HG03342 (cell line): ENCODE results near the gene RARS1.

ENCODE experiments used
- ATAC-seq: cut with Tn5 transposase; IDR thresholded peaks from one replicate; pipeline ENCODE4 v1.9.1; 2021; ENCODE audit warnings: mild to moderate bottlenecking, moderate library complexity; ENCODE audit not compliant: unreplicated experiment

RARS1 gene

GRCh38 chr5:168486136-168486879 lies at the start of gene RARS1:
Gene RARS1, plus strand, starts transcription at chr5:168486471. Its CDS starts 28 bp downstream, at chr5:168486499.
- ATAC-seq: peak; percentile 83

- no peak for ATAC-seq
Measured at GRCh38 chr5:168438349-168438748, 47.9 kb upstream of the RARS1 start.

DNA sequence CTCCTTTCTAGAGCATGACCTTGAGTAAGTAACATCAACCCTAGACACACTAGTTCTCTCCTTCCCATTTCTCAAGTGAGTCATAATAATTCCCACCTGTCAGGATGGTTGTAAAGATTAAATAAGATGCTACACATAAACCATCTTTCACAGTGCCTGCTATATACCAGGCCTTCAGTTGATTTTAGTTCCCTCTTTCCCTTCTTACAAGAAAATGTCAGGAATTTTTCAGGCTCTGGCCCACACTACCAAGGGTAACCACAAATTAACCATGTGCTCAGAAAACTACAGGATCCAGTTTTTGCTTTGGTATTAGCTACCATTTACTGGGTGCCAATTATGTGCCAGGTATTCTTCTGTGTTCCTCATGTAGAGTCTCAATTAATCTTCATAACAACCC lies 42.7 kb upstream of the RARS1 start:
- no peak for ATAC-seq

DNA sequence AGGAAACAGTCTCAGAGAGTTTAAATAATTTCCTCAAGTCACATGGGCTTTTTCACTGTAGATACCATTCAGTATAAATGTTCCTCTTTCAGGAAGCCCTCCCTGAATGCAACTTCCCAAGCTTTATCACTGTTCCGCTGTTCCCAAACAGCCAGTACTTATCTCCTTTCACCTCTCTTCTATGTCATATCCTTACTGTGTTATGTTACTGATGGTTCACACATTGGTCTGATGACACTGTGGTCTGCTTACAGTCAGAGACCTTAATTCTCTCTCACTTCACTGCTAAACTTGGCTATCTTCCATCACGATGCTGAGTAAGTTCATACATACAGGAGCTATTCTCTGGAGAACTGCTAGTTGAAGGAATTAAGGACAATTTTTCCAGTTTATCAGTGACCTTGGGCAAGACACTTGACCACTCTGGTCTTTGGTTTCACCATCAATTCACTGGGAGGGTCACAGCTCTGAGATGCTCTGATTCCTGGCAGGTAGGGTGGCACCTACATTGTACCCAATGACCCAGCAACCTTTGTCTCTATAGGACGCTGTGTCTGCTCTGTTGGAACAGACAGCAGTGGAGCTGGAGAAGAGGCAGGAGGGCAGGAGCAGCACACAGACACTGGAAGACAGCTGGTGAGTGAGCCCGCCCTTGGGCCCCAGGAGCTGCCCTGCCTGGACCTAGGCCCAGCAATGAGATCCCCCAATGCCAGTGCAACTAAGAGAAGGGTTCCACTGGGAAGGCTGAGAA lies 42.1 kb upstream of the RARS1 start:
- no peak for ATAC-seq

DNA sequence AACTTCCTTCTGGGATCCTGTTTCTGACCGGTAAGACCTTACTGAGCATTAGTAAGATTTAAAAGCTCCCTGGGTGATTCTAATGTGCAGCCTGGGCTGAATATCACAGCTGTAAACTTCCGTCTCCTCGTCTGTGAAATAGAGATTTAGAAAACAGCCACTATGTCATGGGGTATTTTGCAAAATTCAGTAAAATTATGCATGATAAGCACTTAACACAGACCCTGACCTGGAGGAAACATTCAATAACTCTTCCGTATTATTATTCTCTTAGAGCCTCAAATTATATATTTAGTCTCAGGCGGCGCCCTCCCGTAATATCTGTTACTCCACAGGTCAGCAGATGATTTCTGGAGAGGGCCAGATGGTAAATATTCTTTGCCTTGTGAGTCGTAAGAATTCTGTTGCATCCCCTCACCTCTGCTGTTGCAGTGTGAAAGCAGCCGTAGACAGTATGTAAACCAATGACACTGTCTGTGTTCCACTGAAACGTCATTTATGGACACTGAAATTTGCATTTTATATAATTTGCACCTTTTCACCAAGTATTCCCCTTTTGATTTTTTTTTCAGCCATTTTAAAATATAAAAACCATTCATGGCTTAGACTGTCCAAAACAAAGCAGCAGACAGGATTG lies 39.2 kb upstream of the RARS1 start:
- ATAC-seq: no peak

DNA sequence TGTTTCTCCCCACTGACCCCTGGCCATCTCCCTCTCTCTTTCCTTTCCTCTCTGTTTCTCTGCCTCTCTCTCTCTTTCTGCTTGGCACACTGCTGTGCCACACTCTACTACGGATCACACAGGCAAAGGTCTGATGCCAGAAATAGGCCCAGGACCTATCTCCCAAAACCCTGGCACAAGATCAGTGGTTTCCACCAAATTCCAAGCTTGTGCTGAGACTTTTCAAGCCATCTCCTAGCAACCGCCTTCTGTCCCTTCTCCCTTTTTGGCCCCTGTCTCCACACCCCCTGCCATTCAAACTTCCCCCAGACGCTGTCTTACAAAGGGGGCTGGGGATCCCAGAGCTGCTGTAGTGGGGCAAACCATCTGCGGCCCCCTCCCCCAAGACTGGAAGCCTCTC lies 38.5 kb upstream of the RARS1 start:
- ATAC-seq: no peak

- no peak for ATAC-seq
Measured at GRCh38 chr5:168449166-168449565, 37.1 kb upstream of the RARS1 start.

GRCh38 chr5:168451565-168451964 lies 34.7 kb upstream of the RARS1 start:
- no peak for ATAC-seq

DNA sequence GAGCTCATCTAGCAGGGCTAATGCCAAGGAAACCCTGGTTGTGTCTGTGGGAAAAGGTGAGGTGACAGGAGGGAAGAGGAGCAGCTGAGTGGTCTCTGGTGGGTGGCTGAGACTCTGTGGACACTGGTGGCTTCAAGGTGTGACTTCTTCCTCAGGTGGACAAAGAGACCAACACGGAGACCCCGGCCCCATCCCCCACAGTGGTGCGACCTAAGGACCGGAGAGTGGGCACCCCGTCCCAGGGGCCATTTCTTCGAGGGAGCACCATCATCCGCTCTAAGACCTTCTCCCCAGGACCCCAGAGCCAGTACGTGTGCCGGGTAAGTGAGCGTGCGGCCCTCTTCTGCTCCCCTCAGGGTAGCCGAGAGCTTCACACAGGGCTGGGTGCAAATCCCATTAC lies 31.1 kb upstream of the RARS1 start:
- no peak for ATAC-seq

DNA sequence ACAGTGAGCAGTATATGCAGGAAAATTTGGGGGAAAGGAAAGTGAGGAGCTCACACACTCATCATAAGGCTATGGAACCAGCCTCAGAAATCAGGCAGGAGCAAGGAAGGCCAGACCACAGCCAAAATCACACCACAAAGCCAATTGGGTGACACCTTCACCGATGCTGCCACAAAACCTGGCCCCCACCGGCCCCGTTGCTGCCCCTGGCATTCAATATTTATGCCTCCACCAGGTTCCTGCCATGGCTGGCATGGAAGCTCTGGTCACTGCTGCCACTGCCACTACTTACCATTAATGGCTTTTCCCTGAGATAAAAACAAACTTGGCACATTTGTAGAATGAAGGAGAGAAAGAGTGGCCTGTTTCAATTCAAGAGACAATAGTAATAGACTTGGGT lies 28.7 kb upstream of the RARS1 start:
- no peak for ATAC-seq

GRCh38 chr5:168460606-168461005 lies 25.7 kb upstream of the RARS1 start:
- ATAC-seq: no peak

DNA sequence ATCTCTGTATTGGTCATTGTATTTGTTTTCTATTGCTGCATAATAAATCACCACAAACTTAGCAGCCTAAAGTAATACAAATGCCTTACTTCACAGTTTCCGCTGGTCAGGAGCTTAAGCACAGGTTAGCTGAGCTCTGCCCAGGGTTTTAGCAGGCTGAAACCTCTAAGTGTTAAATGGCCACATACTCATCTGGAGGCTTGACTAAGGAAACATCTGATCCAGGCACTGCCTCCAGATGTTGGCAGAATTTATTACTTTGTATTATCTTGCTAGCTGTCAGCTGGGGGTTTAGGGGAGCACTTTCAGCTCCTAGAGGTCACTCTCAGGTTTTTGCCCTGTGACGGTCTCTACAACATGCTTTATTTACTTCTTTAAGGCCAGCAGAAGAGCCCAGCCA lies 23.2 kb upstream of the RARS1 start:
- no peak for ATAC-seq

DNA sequence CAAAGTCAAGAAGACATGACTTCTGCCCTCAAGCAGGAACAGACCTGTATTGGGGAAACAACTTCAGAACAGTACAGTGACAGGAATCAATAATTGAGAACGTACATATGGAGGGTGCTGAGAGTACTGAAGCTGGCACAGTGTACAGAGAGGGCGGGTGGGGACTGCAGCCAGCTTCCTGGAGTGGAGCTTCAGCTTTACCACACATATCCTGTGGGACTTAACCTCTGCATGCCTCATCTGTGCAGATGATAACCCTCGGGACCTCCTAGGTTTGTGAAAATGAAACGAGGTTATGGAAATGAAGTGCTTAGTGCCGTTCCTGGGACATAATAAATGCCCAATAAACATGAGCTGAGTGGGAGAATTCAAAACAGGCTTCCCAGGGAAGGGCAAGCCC lies 22.1 kb upstream of the RARS1 start:
- no peak for ATAC-seq

- ATAC-seq: no peak
Measured at GRCh38 chr5:168464641-168465040, 21.6 kb upstream of the RARS1 start.

DNA sequence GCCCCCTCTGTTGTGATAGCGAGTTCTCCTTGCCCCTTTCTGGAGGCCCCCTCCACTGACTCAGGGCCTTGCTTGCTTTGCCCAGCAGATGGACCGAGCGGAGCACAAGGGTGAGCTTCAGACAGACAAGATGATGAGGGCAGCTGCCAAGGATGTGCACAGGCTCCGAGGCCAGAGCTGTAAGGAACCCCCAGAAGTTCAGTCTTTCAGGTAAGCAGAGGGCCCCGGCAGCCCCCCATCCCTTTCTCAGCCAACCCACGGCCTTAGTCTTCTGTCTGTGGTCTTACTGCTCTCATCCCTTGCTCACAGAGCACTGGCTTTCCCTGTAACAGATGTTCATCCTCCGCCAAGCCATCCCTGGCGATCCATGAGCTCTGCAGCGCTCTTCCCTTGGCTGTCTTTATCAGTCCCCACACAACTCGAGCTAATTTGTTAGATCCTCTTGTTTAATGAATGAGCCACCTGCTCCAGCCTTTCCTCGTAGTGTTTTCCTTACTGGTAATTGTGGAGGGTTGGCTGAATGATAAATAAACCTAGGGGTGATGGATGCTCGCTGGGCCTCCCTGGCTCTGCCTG lies 18.4 kb upstream of the RARS1 start:
- no peak for ATAC-seq

GRCh38 chr5:168468836-168469235 lies 17.4 kb upstream of the RARS1 start:
- ATAC-seq: no peak

DNA sequence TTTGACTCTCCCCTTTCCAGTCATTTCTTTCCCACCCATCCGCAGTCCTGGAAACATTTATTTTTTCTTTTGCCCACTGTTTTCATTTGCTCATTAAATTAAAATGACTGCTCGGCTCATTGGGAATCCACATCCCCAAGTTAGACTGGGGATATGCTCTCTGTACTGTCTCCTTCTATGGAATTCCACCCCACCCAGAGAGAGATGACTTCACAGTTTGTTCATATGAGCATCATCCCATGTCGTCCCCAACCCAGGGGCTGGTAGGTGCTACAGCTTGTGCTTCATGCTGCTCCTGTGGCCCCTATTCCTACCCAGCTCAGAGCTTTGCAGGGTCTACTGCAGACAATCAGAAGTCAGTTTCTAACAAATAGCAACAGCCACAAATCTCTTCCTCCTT lies 16.5 kb upstream of the RARS1 start:
- ATAC-seq: no peak

DNA sequence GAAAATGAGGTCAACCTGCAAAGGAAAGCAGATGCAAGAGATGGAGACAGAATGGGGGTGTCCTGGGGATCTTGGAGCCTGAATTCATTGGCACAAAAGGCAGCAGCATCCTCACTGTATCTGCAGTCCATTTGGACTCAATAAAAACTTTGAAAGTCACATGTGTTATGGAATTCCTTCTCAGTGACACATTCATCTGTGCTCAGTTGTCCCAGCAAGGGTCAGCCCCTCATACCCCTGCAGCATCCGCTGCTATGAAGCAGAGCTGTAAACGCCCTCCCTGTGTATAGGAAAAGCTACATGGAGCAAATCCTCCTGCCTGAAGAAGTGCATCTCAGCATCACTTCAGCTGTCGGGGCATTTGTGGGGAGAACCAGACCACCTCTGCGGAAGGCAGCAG lies 14.5 kb upstream of the RARS1 start:
- no peak for ATAC-seq

DNA sequence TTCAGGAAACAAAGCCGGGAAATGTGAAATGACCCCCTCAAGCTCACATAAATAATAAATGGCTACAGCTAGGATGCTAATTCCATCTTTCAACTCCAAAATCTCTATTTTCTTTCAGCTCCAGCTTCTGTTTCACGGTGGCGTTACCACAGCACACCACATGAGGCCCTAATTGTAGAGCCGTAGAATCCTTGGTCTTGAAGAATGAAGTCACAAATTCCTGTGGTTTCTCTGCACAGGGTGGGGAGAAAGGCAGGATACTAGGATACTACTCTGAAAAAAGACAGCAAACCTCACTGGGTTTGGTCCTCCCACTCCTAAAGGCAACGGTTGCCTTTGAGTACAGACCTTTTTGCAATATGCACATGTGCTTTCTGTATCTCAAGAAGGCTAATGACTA lies 13.9 kb upstream of the RARS1 start:
- no peak for ATAC-seq

DNA sequence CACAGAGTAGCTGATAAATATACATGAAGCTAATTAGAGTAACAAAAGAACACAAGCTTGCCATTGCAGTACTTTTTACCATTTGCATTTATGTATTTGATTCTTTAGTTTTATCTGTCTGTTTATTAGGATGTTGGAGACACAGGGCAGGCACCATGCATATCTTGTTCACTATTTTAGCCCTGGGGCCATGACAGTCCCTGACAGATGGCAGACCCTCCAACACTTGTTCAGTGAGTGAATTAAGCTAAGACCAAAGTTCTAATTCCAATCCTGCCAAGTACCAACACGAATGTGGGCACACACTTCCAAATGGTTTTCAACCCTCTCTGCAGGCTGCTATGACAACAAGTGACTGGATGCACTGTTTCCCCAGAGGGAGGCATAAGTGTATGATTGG lies 12.0 kb upstream of the RARS1 start:
- no peak for ATAC-seq

GRCh38 chr5:168477060-168477459 lies 9.2 kb upstream of the RARS1 start:
- ATAC-seq: no peak

DNA sequence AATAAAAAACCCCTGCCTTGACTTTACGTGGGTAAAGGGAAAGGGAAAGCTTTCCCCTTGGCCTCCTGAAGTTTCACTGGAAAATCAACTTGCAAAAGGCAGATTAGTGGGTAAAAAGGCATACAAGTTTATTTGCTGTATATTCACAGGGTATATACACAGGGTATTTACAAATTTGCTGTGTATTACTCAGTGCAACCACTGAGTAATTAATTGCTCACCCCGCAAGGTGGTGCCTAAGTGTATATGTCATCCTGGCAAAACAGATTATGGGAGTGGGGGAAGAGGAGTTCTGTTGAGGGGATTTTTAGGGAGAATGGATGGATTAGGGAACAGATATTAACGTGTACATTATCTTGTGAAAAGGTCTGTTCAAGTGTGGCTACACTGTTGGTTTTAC lies 7.1 kb upstream of the RARS1 start:
- no peak for ATAC-seq
